HG02798 (cell line): ENCODE data around the gene IL24.

Experiments used
- ATAC-seq: cut with Tn5 transposase; IDR thresholded peaks from one replicate; pipeline ENCODE4 v1.9.1; 2021; ENCODE audit warnings: mild to moderate bottlenecking; ENCODE audit not compliant: unreplicated experiment, poor library complexity

Gene IL24

GRCh38 chr1:206875752-206876377 lies 21.4 kb upstream of the IL24 start:
- ATAC-seq, result no peak

GRCh38 chr1:206878456-206878855 lies 18.8 kb upstream of the IL24 start:
- ATAC-seq, result no peak

GRCh38 chr1:206880314-206880713 lies 16.9 kb upstream of the IL24 start:
- ATAC-seq, result no peak

- ATAC-seq, result no peak
These were observed 14.7 kb upstream of the IL24 start for GRCh38 chr1:206882555-206882954.

GRCh38 chr1:206883160-206883559 lies 14.1 kb upstream of the IL24 start:
- ATAC-seq, result no peak

GRCh38 chr1:206883876-206884275 lies 13.4 kb upstream of the IL24 start:
- no peak for ATAC-seq

GRCh38 chr1:206885341-206886060 lies 11.7 kb upstream of the IL24 start:
- ATAC-seq, result no peak

GRCh38 chr1:206886831-206887230 lies 10.4 kb upstream of the IL24 start:
- no peak for ATAC-seq

GRCh38 chr1:206887701-206888100 lies 9.5 kb upstream of the IL24 start:
- ATAC-seq, result no peak

GRCh38 chr1:206890125-206891060 lies 6.8 kb upstream of the IL24 start:
- no peak for ATAC-seq

GRCh38 chr1:206891412-206891811 lies 5.8 kb upstream of the IL24 start:
- no peak for ATAC-seq

- ATAC-seq, result no peak
These were observed 4.8 kb upstream of the IL24 start for GRCh38 chr1:206892351-206892984.

- no peak for ATAC-seq
These were observed 3.9 kb upstream of the IL24 start for GRCh38 chr1:206893380-206893779.

- no peak for ATAC-seq
These were observed 1.9 kb upstream of the IL24 start for GRCh38 chr1:206895325-206895724.

GRCh38 chr1:206895837-206896242 lies 1.4 kb upstream of the IL24 start:
- no peak for ATAC-seq

GRCh38 chr1:206896261-206896660 lies 982 bp upstream of the IL24 start:
- ATAC-seq, result no peak

- no peak for ATAC-seq
These were observed 1.1 kb downstream of the IL24 start for GRCh38 chr1:206898089-206898914.

- no peak for ATAC-seq
These were observed 1.7 kb downstream of the IL24 start for GRCh38 chr1:206898915-206899431.

GRCh38 chr1:206899717-206900116 lies 2.5 kb downstream of the IL24 start:
- no peak for ATAC-seq

- no peak for ATAC-seq
These were observed 2.9 kb downstream of the IL24 start for GRCh38 chr1:206900149-206900548.
